BJ (cell line): ENCODE measurements around the gene STIMATE. TPM values are rescaled to one million over a fixed set of nuclear protein-coding genes. Genes with fewer than 3 reads are reported as not detected.

Experiments used
- CTCF ChIA-PET: fragments of 350-600 bp; formaldehyde crosslinking; extraction: SDS; loops from one replicate; lab custom pipeline; 2021; ENCODE audit warnings: antibody characterized with exemption, inconsistent platforms; lab: Yijun Ruan, JAX
- POLR2A ChIA-PET: fragments of 300-600 bp; sonication (Branson Sonifier 250); formaldehyde crosslinking; extraction: SDS; loops from one replicate; lab custom pipeline; 2021; ENCODE audit warnings: antibody characterized with exemption; lab: Charles Lee
- DNase-seq: peaks from one replicate; pipeline ENCODE4 v3.0.0-alpha.2; 2011; ENCODE audit warnings: low read depth
- H3K27me3 ChIP-seq: 2 replicates; pipeline ENCODE4 v1.6.0; 2011; ENCODE audit warnings: low read length; ENCODE audit not compliant: control insufficient read depth, insufficient read depth
- H3K36me3 ChIP-seq: 2 replicates; pipeline ENCODE4 v1.5.1; 2011; ENCODE audit warnings: low read length; ENCODE audit not compliant: control insufficient read depth, insufficient read depth
- H3K4me3 ChIP-seq: 2 replicates; pipeline ENCODE4 v1.5.1; 2011; ENCODE audit warnings: low read depth, mild to moderate bottlenecking, control low read depth, low read length
- CTCF ChIP-seq: IDR thresholded peaks from 2 replicates; pipeline ENCODE4 v1.5.1; 2011; ENCODE audit warnings: low read depth, mild to moderate bottlenecking, control low read depth, inconsistent platforms, low read length, moderate library complexity; ENCODE audit not compliant: insufficient read depth
- polyA plus RNA-seq: library from polyadenylated mRNA; depleted of rRNA; stranded (reverse); fragments of >200 nt; gene quantifications from 2 replicates; pipeline ENCODE4 v1.2.3, GENCODE V29; 2011

The STIMATE gene
- polyA plus RNA-seq, 1 experiment, result 13.5 TPM

- CTCF ChIA-PET, result interaction anchor here (1.1 to 5.3 kb wide), 3 partner anchors 11 to 15 kb away, joined by 4 to 30 read pairs (median 10); no protein-coding TSS in a partner anchor
These were observed 61.4 kb downstream of the STIMATE start for GRCh38 chr3:52835766-52836470.

GRCh38 chr3:52834871-52835501, 62.4 kb downstream of the STIMATE start, which contains the start of gene MUSTN1:
MUSTN1 (minus strand) TSS chr3:52835019; CDS start chr3:52834948, 71 bp downstream.
- ChIA-PET CTCF (interaction anchor here (1.1 to 5.3 kb wide), 4 partner anchors 11 to 16 kb away, joined by 3 to 30 read pairs (median 7); no protein-coding TSS in a partner anchor), POLR2A (no interaction called here)
- DNase-seq, result no peak

More at GRCh38 chr3:52835766-52836470, 61.4 kb downstream of the STIMATE start:
- Histone ChIP-seq H3K36me3 (peaks cover 5% of the 10 kb centered on the region), H3K4me3 (no peak overlapping the region), H3K27me3 (no peaks in the 10 kb centered on the region)
- POLR2A ChIA-PET, result no interaction called here
- TF ChIP-seq CTCF, result no peak
- no peak for DNase-seq

GRCh38 chr3:52833202-52833601, 64.1 kb downstream of the STIMATE start:
- POLR2A ChIA-PET, result no interaction called here
- CTCF ChIA-PET, result interaction anchor here (1.2 to 2.5 kb wide), 2 partner anchors 12 to 14 kb away, joined by 4 to 10 read pairs; no protein-coding TSS in a partner anchor
- DNase-seq, result no peak
- H3K4me3 ChIP-seq, result no peak overlapping the region
- peaks cover 3% of the 10 kb centered on the region for H3K36me3 ChIP-seq
- no peak for TF ChIP-seq CTCF
- no peaks in the 10 kb centered on the region for H3K27me3 ChIP-seq

More at GRCh38 chr3:52834871-52835501, 62.4 kb downstream of the STIMATE start, which contains the start of gene MUSTN1:
- Histone ChIP-seq H3K36me3 (peaks cover 3% of the 10 kb centered on the region), H3K4me3 (no peak within 1 kb of the TSS), H3K27me3 (no peaks in the 10 kb centered on the region)
- no peak for TF ChIP-seq CTCF

GRCh38 chr3:52831500-52832301, 65.6 kb downstream of the STIMATE start:
- Histone ChIP-seq H3K4me3 (no peak overlapping the region), H3K36me3 (peaks cover 3% of the 10 kb centered on the region), H3K27me3 (no peaks in the 10 kb centered on the region)
- no peak for TF ChIP-seq CTCF
- ChIA-PET POLR2A (no interaction called here), CTCF (interaction anchor here (1.3 to 1.7 kb wide), 4 partner anchors 11 to 101 kb away, joined by 3 to 7 read pairs (median 6); no protein-coding TSS in a partner anchor)
- peak; percentile 23 for DNase-seq
